HepG2 (cell line): ENCODE measurements around the gene NUDCD3. TPM values are rescaled to one million over a fixed set of nuclear protein-coding genes. Genes with fewer than 3 reads are reported as not detected.

Experiments used
- ATAC-seq: fragments of 200-7000 bp; cut with Tn5 transposase; 3 replicates; pipeline ENCODE4 v1.9.1; 2020; ENCODE audit warnings: mild to moderate bottlenecking, moderate library complexity
- BruUV-seq: library from RNA; stranded (reverse); fragments of 400-500 nt; replicated peaks from 2 replicates; lab custom pipeline; 2021; lab: Mats Ljungman, UMichigan
- CTCF ChIA-PET: fragments of 300-600 bp; formaldehyde crosslinking; extraction: SDS; loops from one replicate; lab custom pipeline; 2021; ENCODE audit warnings: low total read pairs, inconsistent platforms, low intra/inter-chr PET ratio; lab: Yijun Ruan, JAX
- POLR2A ChIA-PET: fragments of 350-600 bp; sonication (Branson Sonifier 250); formaldehyde crosslinking; loops from one replicate; lab custom pipeline; 2020; ENCODE audit warnings: antibody characterized with exemption, inconsistent platforms; lab: Yijun Ruan, JAX
- DNase-seq: peaks from one replicate; pipeline ENCODE4 v3.0.0-alpha.2; 2015; ENCODE audit warnings: low spot score
- FAIRE-seq: peaks from 3 replicates; lab custom pipeline; 2011; peaks lifted over from hg19 to GRCh38; lab: Jason Lieb, UNC
- H2AFZ ChIP-seq: one replicate; pipeline ENCODE4 v1.6.1; 2011; ENCODE audit warnings: low read length, inconsistent platforms
- H3K27ac ChIP-seq: fragments of 300-600 bp; 3 replicates; pipeline ENCODE4 v1.8.0; 2011; ENCODE audit warnings: mixed run types, mild to moderate bottlenecking, mixed read lengths, low read length, inconsistent platforms; ENCODE audit not compliant: insufficient read depth; ENCODE audit errors: extremely low read length
- H3K27me3 ChIP-seq, 2 experiments: fragments of 200-600 bp in 1 of 2; 2 replicates in 1 of 2; 3 replicates in 1 of 2; pipeline versions ENCODE4 v1.6.0 to v1.8.0; 2011; ENCODE audit warnings: low read length in 2 of 2, mild to moderate bottlenecking in 2 of 2, moderate library complexity in 2 of 2, inconsistent platforms in 1 of 2; ENCODE audit not compliant: insufficient read depth in 2 of 2, control insufficient read depth in 1 of 2
- H3K36me3 ChIP-seq, 2 experiments: fragments of 200-600 bp in 1 of 2; replicated peaks in 1 of 2; 2 replicates in 1 of 2; 3 replicates in 1 of 2; pipeline versions ENCODE4 v1.5.1 to v1.8.0; 2011; ENCODE audit warnings: low read length in 2 of 2, inconsistent platforms in 1 of 2; ENCODE audit not compliant: insufficient read depth in 2 of 2, control insufficient read depth in 1 of 2
- H3K4me1 ChIP-seq: 2 replicates; pipeline ENCODE4 v1.5.1; 2012; ENCODE audit warnings: low read length, inconsistent platforms; ENCODE audit not compliant: insufficient read depth
- H3K4me2 ChIP-seq: 2 replicates; pipeline ENCODE4 v1.6.0; 2011; ENCODE audit warnings: low read depth, low read length, inconsistent platforms
- H3K4me3 ChIP-seq, 3 experiments: fragments of 200-600 bp in 1 of 3; sonication (generic), shearing (Covaris generic) in 1 of 3; replicated peaks in 1 of 3; 2 replicates each; pipeline ENCODE4 v1.5.1; 2011 to 2016; ENCODE audit warnings: low read length in 3 of 3, inconsistent platforms in 2 of 3, low read depth in 2 of 3, mild to moderate bottlenecking in 2 of 3, control low read depth in 1 of 3, mixed read lengths in 1 of 3; ENCODE audit not compliant: insufficient read depth in 1 of 3
- H3K79me2 ChIP-seq: one replicate; pipeline ENCODE4 v1.6.1; 2011; ENCODE audit warnings: low read length, inconsistent platforms; ENCODE audit not compliant: insufficient read depth
- H3K9ac ChIP-seq: 2 replicates; pipeline ENCODE4 v1.6.0; 2011; ENCODE audit warnings: mild to moderate bottlenecking, low read depth, low read length, inconsistent platforms; ENCODE audit not compliant: insufficient read depth
- H3K9me3 ChIP-seq: 2 replicates; pipeline ENCODE4 v1.5.1; 2012; ENCODE audit warnings: mild to moderate bottlenecking, low read length
- H4K20me1 ChIP-seq: 2 replicates; pipeline ENCODE4 v1.6.0; 2011; ENCODE audit warnings: inconsistent platforms, mild to moderate bottlenecking, low read length, moderate library complexity; ENCODE audit not compliant: insufficient read depth
- CEBPG ChIP-seq: IDR thresholded peaks from 2 replicates; pipeline ENCODE4 v1.6.1; 2016
- NFATC3 ChIP-seq: sonication (generic); formaldehyde crosslinking; IDR thresholded peaks from 2 replicates; pipeline ENCODE4 v1.5.1; 2020; ENCODE audit warnings: mild to moderate bottlenecking, missing genetic modification reagents
- POLR2G ChIP-seq: fragments of 200-400 bp; formaldehyde crosslinking; IDR thresholded peaks from 2 replicates; pipeline ENCODE4 v1.6.1; 2018; ENCODE audit warnings: mild to moderate bottlenecking, low read depth, low read length, moderate library complexity
- RBM22 ChIP-seq: fragments of 200-400 bp; formaldehyde crosslinking; optimal IDR thresholded peaks from 2 replicates; pipeline ENCODE3; 2017; ENCODE audit warnings: mild to moderate bottlenecking, low read length, moderate library complexity
- ZFP82 ChIP-seq: sonication (generic); formaldehyde crosslinking; IDR thresholded peaks from 2 replicates; pipeline ENCODE4 v1.5.1; 2020; ENCODE audit warnings: mild to moderate bottlenecking, missing genetic modification reagents, borderline replicate concordance
- ZNF282 ChIP-seq: fragments of 450-650 bp; IDR thresholded peaks from 2 replicates; pipeline ENCODE4 v1.6.1; 2018; ENCODE audit not compliant: partially characterized antibody
- ZNF3 ChIP-seq: IDR thresholded peaks from 2 replicates; pipeline ENCODE4 v1.7.0; 2017; ENCODE audit warnings: inconsistent platforms
- ZNF430 ChIP-seq: sonication (generic); formaldehyde crosslinking; IDR thresholded peaks from 2 replicates; pipeline ENCODE4 v1.9.0; 2021; ENCODE audit warnings: mild to moderate bottlenecking, missing genetic modification reagents
- ZNF558 ChIP-seq: sonication (generic); formaldehyde crosslinking; IDR thresholded peaks from 2 replicates; pipeline ENCODE4 v1.9.0; 2022; ENCODE audit warnings: mild to moderate bottlenecking, missing genetic modification reagents, borderline replicate concordance
- ZNF687 ChIP-seq: sonication (generic); formaldehyde crosslinking; IDR thresholded peaks from 2 replicates; pipeline ENCODE4 v1.5.1; 2020; ENCODE audit warnings: mild to moderate bottlenecking, missing genetic modification reagents, moderate library complexity
- ZNF703 ChIP-seq: sonication (generic); formaldehyde crosslinking; IDR thresholded peaks from 2 replicates; pipeline ENCODE4 v1.5.1; 2020; ENCODE audit warnings: missing genetic modification reagents, mild to moderate bottlenecking, moderate library complexity, borderline replicate concordance
- WGBS: methylation state at CpG from one replicate; pipeline ENCODE4 v1.1.6; 2017; ENCODE audit warnings: low lambda C conversion rate; 5-methylcytosine and 5-hydroxymethylcytosine counted together
- in situ Hi-C: cut with HindIII; loops from 2 replicates; pipeline ENCODE4 v1.10.0; 2017; ENCODE audit warnings: low pct_unique_long_range_greater_than_20kb; ENCODE audit not compliant: extremely low pct_ligation_motif_present
- intact Hi-C: fragments of 100-400 bp; cut with micrococcal nuclease; formaldehyde crosslinking; loops from one replicate; pipeline ENCODE4 v1.10.0; 2022; ENCODE audit not compliant: unreplicated experiment
- polyA plus RNA-seq, 8 experiments: library from polyadenylated mRNA; depleted of rRNA in 3 of 8; stranded (reverse) in 7 of 8; unstranded in 1 of 8; fragments of >200 nt; fragmentation: Illumina TruSeq in 4 of 8; extraction: Trizol in 4 of 8; gene quantifications; 2 replicates each; pipeline versions ENCODE4 v1.2.1 to v1.2.3, GENCODE V29; 2011 to 2016; ENCODE audit warnings: low read depth in 4 of 8, missing spikeins in 1 of 8, mixed read lengths in 1 of 8; ENCODE audit not compliant: insufficient read depth in 1 of 8
- total RNA-seq, 5 experiments: library from RNA; depleted of rRNA; stranded (reverse); fragments of >200 nt; fragmentation: Illumina TruSeq; extraction: Trizol; gene quantifications; 2 replicates each; pipeline ENCODE4 v1.2.3, GENCODE V29; 2016; ENCODE audit warnings: low read depth in 1 of 5
- TF ChIP-seq, protein P1 (sequence below): IDR thresholded peaks from 2 replicates; pipeline ENCODE4 v1.6.1; 2018; ENCODE audit warnings: missing genetic modification reagents, mild to moderate bottlenecking, missing compliant biosample characterization

The NUDCD3 gene
- total and polyA plus RNA-seq, 2 of the 13 experiments (the other 11 are each of a cell fraction or from before 2014, with no cell fraction given) = 20.8 to 49.9 TPM

DNA sequence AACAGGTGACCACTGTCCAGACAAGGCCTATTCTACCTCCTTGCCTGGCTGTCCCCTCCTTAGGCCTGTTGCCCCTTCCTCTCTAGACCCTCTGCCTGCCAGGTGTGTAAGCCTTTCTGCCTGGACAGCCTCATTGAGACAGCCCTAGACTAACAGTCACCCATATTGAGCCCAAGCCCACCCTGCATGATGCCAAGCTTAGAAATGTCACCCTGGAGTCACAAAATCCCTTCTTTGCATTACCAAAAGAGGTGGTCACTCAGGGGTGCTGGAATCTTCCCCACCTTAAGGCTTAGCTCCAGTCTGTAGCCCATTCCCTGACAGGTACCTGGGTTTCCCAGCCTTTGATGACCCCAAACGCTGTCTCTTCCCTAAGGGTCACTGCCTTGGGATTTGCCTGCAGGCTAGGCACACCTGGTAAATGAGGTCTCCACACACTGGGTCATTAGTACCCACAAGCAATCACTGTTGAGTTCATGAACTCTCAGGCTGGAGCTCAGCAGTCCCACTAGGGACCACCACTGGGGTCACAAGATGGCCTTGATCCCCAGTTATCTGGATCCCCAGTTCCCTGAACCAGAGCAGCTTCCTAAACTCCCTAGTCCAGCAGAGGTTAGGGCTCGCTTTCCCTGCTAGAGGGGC lies 110.1 kb downstream of the NUDCD3 start:
- H4K20me1 ChIP-seq = no peaks in the 10 kb centered on the region
- H3K27me3 ChIP-seq = no peaks in the 10 kb centered on the region
- no peak overlapping the region for H3K27ac ChIP-seq
- H3K9me3 ChIP-seq = no peaks in the 10 kb centered on the region
- H3K4me1 ChIP-seq = peaks cover 28% of the 10 kb centered on the region
- no peak for FAIRE-seq
- no TSS peak for BruUV-seq
- no peak overlapping the region for H3K9ac ChIP-seq
- ChIA-PET CTCF (no interaction called here), POLR2A (no interaction called here)
- TF ChIP-seq ZNF282 (no peak), POLR2G (0 out of 2 replicates have a peak, but pooled peaks have one; percentile 36), RBM22 (peak; percentile 62)
- 89% methylated on average over 1 of the region's 2 CpGs for WGBS
- intact Hi-C loops (no loop called here), in situ Hi-C loops (no loop called here)
- no peak overlapping the region for H2AFZ ChIP-seq
- no peak for ATAC-seq
- H3K4me2 ChIP-seq = no peak overlapping the region
- H3K36me3 ChIP-seq = peaks cover 5 to 9% of the 10 kb centered on the region in 2 experiments; a peak in 4 of 5 replicates
- no peak overlapping the region for H3K4me3 ChIP-seq
- no peaks in the 10 kb centered on the region for H3K79me2 ChIP-seq
- DNase-seq = no peak

DNA sequence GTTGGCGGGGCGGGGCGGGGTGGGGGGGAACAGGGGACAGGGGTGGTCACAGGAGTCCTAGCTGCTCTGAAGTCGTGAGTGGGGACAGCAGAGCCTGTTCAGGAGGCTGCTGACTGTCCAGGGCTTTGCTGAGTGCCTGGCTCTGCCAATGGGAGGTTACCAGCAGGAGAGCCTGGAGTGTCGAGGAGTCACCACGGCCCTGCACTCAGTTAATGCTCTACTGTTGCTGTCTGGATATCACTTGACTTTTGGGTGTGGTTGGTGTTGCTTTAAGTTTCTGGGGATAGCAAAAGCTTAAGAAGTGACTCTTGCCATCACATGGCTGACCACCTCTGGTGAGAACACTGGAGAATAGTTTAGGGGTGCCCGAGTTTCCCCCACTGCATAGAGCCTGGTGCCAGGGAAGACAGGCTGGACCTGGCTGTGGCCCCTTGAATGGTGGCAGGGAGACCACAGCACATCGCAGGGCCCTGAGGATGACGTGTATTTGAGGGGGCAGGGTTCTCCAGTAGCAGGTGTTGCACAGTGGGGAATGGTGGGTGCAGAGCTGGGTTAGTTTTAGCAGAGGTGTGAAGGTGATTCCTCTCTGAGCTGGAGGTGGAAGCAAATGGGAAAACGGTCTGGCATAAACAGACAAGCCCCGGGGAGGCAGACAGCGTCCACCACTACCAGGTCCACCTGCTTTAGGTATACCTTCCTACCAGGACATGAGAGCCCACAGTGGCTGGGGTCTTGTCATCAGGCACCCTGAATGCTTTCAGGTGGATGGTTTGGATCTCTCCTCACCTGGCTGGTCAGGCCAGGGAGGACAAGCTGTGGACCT lies 110.9 kb downstream of the NUDCD3 start:
- DNase-seq (no peak), ATAC-seq (no peak), FAIRE-seq (no peak)
- in situ Hi-C loops = no loop called here
- no peaks in the 10 kb centered on the region for H4K20me1 ChIP-seq
- H3K9ac ChIP-seq = no peak overlapping the region
- no peaks in the 10 kb centered on the region for H3K27me3 ChIP-seq
- no peak overlapping the region for H2AFZ ChIP-seq
- 65% methylated on average over 12 of the region's 12 CpGs for WGBS
- no peaks in the 10 kb centered on the region for H3K79me2 ChIP-seq
- H3K4me1 ChIP-seq = peaks cover 33% of the 10 kb centered on the region
- ChIA-PET CTCF (no interaction called here), POLR2A (no interaction called here)
- H3K4me3 ChIP-seq = no peak overlapping the region
- H3K27ac ChIP-seq = no peak overlapping the region
- no peaks in the 10 kb centered on the region for H3K9me3 ChIP-seq
- no peak overlapping the region for H3K4me2 ChIP-seq
- no TSS peak for BruUV-seq
- H3K36me3 ChIP-seq = peaks cover 0 to 2% of the 10 kb centered on the region in 2 experiments; a peak in 3 of 5 replicates
- intact Hi-C loops = loop anchor here (5.0 kb wide), 1 partner anchor 98 kb away; no protein-coding TSS in a partner anchor
- no peak for TF ChIP-seq ZNF3
- no peak for TF ChIP-seq ZFP82 (CRISPR knock-in tag)
- TF ChIP-seq ZNF558 (CRISPR knock-in tag) = no peak
- no peak for TF ChIP-seq ZNF430 (CRISPR knock-in tag)
- no peak for TF ChIP-seq NFATC3
- TF ChIP-seq CEBPG = no peak
- TF ChIP-seq, protein P1, sequence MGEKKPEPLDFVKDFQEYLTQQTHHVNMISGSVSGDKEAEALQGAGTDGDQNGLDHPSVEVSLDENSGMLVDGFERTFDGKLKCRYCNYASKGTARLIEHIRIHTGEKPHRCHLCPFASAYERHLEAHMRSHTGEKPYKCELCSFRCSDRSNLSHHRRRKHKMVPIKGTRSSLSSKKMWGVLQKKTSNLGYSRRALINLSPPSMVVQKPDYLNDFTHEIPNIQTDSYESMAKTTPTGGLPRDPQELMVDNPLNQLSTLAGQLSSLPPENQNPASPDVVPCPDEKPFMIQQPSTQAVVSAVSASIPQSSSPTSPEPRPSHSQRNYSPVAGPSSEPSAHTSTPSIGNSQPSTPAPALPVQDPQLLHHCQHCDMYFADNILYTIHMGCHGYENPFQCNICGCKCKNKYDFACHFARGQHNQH (CRISPR knock-in tag) = no peak
- TF ChIP-seq ZNF687 (CRISPR knock-in tag) = peak; percentile 17; the same call in 1 of the 2 replicates
- no peak for TF ChIP-seq ZNF703
